ENCODE measurements around the gene ZFP82.

Gene ZFP82

DNA sequence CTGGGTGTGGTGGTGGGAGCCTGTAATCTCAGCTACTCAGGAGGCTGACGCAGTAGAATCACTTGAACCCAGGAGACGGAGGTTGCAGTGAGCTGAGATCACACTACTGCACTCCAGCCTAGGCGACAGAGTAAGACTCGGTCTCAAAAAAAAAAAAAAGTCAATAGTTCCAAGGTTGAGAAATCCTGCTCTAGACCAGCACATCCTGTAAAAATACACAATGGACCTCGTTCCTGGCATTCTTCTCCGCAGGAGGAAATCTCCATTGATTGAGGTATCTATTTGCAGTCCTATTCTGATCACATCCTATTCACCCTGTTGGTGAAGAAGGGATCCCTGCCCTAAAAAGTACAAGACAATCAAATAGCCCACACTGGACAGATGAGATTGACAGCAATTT lies 54.6 kb downstream of the ZFP82 start:
- DNase-seq = no peak

All from NCI-H1105 treated with DMSO at 0.1 percent for 48 hours (cell line).